Large intestine (tissue), 3 donors: ENCODE results near the gene TRIM56. TPM values are rescaled to one million over a fixed set of nuclear protein-coding genes. Genes with fewer than 3 reads are reported as not detected.
"Not testable (repeated sequence)": the region's sequence is repeated elsewhere in the genome, so short reads cannot be mapped to it uniquely, and the experiment has no call there.

ENCODE experiments used
- DNase-seq, 2 donors: peaks; one replicate each; pipeline versions ENCODE4 v3.0.0 to v3.0.0-alpha.2; 2013
- H3K27ac ChIP-seq: one replicate; pipeline ENCODE4 v1.5.1; 2013; ENCODE audit warnings: low read length
- H3K27me3 ChIP-seq: 2 replicates; pipeline ENCODE4 v1.6.1; 2013; ENCODE audit warnings: low read length; ENCODE audit not compliant: control insufficient read depth, insufficient read depth
- H3K36me3 ChIP-seq: 2 replicates; pipeline ENCODE4 v1.6.1; 2013; ENCODE audit warnings: low read length; ENCODE audit not compliant: control insufficient read depth, insufficient read depth
- H3K4me1 ChIP-seq: one replicate; pipeline ENCODE4 v1.6.1; 2013; ENCODE audit warnings: low read length; ENCODE audit not compliant: control insufficient read depth, insufficient read depth
- H3K4me3 ChIP-seq: one replicate; pipeline ENCODE4 v1.5.1; 2013; ENCODE audit warnings: low read length
- H3K9me3 ChIP-seq: one replicate; pipeline ENCODE4 v1.6.1; 2013; ENCODE audit warnings: mild to moderate bottlenecking, low read depth, low read length, moderate library complexity; ENCODE audit not compliant: control insufficient read depth
- WGBS: methylation state at CpG from one replicate; pipeline ENCODE4 v1.1.5; 2013; ENCODE audit warnings: low lambda C conversion rate; ENCODE audit not compliant: insufficient coverage; 5-methylcytosine and 5-hydroxymethylcytosine counted together
- polyA plus RNA-seq: library from polyadenylated mRNA; unstranded; fragments of 120-200 nt; gene quantifications from one replicate; pipeline ENCODE4 v1.2.1, GENCODE V29; 2013

TRIM56 gene
- polyA plus RNA-seq, 1 donor, result 25.6 TPM

GRCh38 chr7:101099969-101100781, 14.9 kb downstream of the TRIM56 start:
- peak; percentile 66 to 74 for DNase-seq
- H3K4me3 ChIP-seq, result no peak overlapping the region
- no peaks in the 10 kb centered on the region for H3K36me3 ChIP-seq
- H3K27me3 ChIP-seq, result peaks cover 8% of the 10 kb centered on the region
- peaks cover 4% of the 10 kb centered on the region for H3K4me1 ChIP-seq
- no peak overlapping the region for H3K27ac ChIP-seq
- WGBS, result no CpG with 5 or more reads among the region's 26 CpGs
- no peaks in the 10 kb centered on the region for H3K9me3 ChIP-seq

DNA sequence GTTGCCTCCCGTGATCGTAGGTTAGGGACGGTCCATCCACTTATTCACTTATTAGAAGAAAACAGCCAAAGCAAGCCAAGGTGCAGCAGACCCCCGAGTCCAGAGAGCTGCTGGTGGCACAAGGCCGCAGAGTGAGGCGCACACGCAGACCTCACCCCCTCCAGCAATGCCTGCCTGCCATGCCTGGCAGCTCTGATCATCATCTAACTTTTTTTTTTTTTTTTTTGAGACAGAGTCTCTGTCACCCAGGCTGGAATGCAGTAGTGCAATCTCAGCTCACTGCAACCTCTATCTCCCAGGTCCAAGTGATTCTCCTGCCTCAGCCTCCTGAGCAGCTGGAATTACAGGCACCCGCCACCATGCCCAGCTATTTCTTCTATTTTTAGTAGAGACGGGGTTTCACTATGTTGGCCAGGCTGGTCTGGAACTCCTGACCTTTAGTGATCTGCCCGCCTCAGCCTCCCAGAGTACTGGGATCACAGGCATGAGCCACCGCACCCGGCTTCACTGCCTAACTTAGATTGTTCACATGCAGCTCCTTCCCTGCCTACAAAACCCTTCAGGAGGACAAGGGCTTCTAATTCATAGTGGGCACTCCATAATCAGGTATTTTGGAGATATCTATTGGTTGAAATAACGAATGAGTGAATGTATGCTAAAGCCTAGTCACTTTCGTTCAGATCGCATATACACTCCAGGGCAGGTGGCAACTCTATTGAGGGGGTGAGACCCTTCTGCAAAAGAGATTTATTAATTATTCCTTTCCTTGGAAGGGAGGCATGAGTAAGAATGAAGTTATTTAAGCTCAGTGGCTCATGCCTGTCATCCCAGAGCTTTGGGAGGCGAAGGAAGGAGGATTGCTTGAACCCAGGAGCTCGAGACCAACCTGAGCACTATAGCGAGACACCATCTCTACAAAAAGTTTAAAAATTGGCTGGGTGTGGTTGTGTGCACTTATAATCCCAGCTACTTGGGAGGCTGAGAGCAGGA, 15.9 kb downstream of the TRIM56 start:
- no peaks in the 10 kb centered on the region for H3K9me3 ChIP-seq
- WGBS, result no CpG with 5 or more reads among the region's 18 CpGs

DNA sequence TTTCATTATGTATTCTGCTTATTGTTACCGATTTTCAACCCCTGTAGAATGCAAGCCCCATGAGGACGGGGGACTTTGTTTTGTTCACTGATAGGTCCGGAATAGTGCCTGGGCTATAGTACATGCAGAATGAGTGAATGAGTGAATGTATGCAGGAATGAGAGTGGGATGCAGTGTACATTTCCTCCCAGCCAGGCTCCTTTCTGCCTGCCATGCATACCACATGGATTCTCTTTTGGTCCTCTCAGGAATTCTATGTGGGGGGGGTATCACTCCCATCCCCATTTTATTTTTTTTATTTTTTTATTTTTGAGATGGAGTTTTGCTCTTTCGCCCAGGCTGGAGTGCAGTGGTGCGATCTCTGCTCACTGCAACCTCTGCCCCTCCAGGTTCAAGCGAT, 16.7 kb downstream of the TRIM56 start:
- H3K27ac ChIP-seq, result no peak overlapping the region
- no peak for DNase-seq
- no peaks in the 10 kb centered on the region for H3K9me3 ChIP-seq
- peaks cover 8% of the 10 kb centered on the region for H3K27me3 ChIP-seq
- no peaks in the 10 kb centered on the region for H3K36me3 ChIP-seq
- 100% methylated on average over 1 of the region's 6 CpGs for WGBS
- H3K4me1 ChIP-seq, result peaks cover 4% of the 10 kb centered on the region
- no peak overlapping the region for H3K4me3 ChIP-seq

More for the DNA sequence above, 15.9 kb downstream of the TRIM56 start:
- Histone ChIP-seq H3K36me3 (no peaks in the 10 kb centered on the region), H3K4me1 (peaks cover 4% of the 10 kb centered on the region), H3K27me3 (peaks cover 8% of the 10 kb centered on the region), H3K4me3 (no peak overlapping the region), H3K27ac (no peak overlapping the region)
- no peak for DNase-seq

- H3K9me3 ChIP-seq, H3K4me3 ChIP-seq, DNase-seq, H3K36me3 ChIP-seq, H3K27me3 ChIP-seq, H3K27ac ChIP-seq, H3K4me1 ChIP-seq: not testable (repeated sequence)
- WGBS, result no CpG with 5 or more reads among the region's 10 CpGs
Measured at GRCh38 chr7:101103701-101104100, 18.4 kb downstream of the TRIM56 start.

DNA sequence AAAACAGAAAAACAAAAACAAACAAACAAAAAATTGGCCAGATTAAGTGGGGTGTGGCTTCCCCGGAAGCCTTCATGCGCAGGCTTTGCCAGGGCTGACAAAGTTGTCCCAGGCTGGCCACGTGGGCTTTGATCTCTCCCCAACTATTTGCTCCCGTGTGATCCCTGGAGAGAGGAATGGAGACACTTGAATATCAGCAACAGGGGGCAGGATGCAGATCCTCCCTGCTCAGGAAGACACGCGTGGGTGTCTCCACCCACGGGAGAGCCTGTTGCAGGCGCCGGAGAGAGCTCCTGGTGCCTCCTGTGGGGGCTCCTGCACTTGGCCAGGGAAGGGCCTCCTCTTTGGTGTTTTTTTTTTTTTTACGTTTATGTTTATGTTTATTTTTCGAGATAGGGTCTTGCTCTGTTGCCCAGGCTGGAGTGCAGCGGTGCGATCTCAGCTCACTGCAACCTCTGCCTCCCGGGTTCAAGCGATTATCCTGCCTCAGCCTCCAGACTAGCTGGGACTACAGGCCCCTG, 19.0 kb downstream of the TRIM56 start:
- Histone ChIP-seq H3K9me3 (no peaks in the 10 kb centered on the region), H3K27me3 (peaks cover 8% of the 10 kb centered on the region), H3K27ac (no peak overlapping the region), H3K4me1 (peaks cover 4% of the 10 kb centered on the region), H3K4me3 (no peak overlapping the region), H3K36me3 (no peaks in the 10 kb centered on the region)
- no peak for DNase-seq
- no CpG with 5 or more reads among the region's 15 CpGs for WGBS

DNA sequence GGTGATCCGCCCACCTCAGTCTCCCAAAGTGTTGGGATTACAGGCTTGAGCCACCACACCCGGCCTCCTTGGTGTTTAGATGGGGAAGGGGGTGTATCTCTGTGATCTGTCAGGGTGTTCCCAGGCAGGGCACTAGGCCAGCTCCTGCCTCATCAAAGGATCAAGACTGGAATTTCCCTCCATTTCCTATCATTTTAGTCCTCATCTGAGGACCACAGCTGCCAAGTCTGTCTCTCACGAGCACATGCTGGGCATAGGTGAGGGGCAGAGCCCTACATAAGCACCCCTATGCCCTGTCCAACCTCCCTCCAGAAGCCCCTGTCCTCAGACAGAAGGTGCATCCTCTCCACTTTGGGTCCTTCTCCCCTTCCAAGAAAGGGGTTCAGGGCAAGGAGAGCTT, 19.5 kb downstream of the TRIM56 start:
- no peak overlapping the region for H3K27ac ChIP-seq
- H3K9me3 ChIP-seq, result no peaks in the 10 kb centered on the region
- peaks cover 8% of the 10 kb centered on the region for H3K27me3 ChIP-seq
- peaks cover 4% of the 10 kb centered on the region for H3K4me1 ChIP-seq
- H3K36me3 ChIP-seq, result no peaks in the 10 kb centered on the region
- DNase-seq, result no peak
- WGBS, result no CpG with 5 or more reads among the region's 3 CpGs
- no peak overlapping the region for H3K4me3 ChIP-seq

GRCh38 chr7:101105248-101105647, 20.0 kb downstream of the TRIM56 start:
- H3K4me3 ChIP-seq, H3K27ac ChIP-seq: not testable (repeated sequence)
- no CpG with 5 or more reads among the region's 5 CpGs for WGBS

DNA sequence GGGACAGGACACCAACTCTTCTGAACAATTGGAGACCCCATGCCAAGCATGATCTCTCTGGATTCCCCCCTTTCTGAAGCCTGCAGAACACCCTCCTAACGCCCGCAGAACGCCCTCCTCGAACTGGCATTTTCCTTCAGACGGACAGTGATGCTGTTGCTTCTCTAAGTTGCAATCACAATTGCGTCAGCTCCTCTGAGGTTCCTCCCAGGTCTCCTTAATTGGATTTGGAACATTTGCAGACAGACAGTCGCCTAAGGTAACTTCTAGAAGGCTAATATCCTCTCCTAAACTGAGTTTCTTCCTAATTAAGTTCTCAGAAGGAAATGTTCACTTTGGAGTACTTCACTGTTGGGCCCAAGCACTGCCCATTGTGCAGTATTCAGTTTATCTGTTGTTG, 21.1 kb downstream of the TRIM56 start:
- Histone ChIP-seq H3K27me3 (no peaks in the 10 kb centered on the region), H3K36me3 (no peaks in the 10 kb centered on the region), H3K4me1 (peaks cover 4% of the 10 kb centered on the region), H3K4me3 (no peak overlapping the region), H3K9me3 (no peaks in the 10 kb centered on the region), H3K27ac (no peak overlapping the region)
- no peak for DNase-seq
- no CpG with 5 or more reads among the region's 7 CpGs for WGBS

More at GRCh38 chr7:101105248-101105647, 20.0 kb downstream of the TRIM56 start:
- H3K4me1 ChIP-seq, DNase-seq, H3K36me3 ChIP-seq, H3K9me3 ChIP-seq, H3K27me3 ChIP-seq: not testable (repeated sequence)

DNA sequence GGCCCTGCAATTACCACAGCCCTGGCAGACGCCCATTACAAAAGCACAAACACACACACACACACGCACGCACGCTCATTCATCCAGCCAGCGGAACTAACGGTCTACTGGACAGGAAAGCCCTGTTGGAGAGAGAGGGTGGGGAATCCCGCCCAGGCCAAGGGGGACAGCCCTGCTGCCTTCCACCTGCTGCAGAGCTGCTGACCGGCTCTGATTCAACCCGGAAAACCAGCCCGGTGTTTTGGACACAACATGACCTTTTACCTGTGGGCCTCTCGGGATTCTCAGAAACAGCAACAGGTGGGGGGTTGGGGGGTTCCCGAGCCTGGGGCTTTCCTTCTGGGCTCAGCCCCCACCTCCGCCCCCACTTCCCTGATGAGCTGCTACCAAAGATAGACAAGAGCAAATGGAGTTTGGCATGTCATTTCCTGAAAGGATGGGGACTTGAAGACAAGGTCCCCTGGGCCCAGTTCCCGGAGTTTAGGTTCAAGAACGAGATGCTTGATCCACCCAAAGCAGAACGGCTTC, 23.1 kb downstream of the TRIM56 start:
- H3K4me3 ChIP-seq, result no peak overlapping the region
- DNase-seq, result no peak
- H3K4me1 ChIP-seq, result no peaks in the 10 kb centered on the region
- no peaks in the 10 kb centered on the region for H3K9me3 ChIP-seq
- H3K27ac ChIP-seq, result no peak overlapping the region
- no peaks in the 10 kb centered on the region for H3K36me3 ChIP-seq
- no peaks in the 10 kb centered on the region for H3K27me3 ChIP-seq
- WGBS, result no CpG with 5 or more reads among the region's 16 CpGs

DNA sequence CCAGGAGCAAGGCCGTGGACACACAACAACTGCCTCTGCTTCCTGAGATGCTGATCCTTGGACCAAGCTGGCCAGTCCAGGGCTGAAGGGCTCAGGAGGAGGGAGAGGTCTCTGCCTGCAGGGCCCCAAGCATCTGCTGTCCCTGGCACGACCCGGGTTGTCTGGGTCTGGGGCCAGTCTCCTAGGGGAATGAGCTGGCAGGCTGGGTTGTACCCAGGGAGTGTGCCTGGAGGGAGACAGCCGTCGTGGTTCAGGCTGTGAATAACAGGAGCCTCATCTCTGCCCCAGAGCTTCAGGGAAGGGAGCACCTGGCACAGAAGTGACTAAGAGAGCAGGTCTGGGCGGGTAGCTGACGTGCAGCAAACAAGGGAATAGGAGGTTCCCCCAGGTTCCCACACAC, 23.7 kb downstream of the TRIM56 start:
- DNase-seq, result no peak
- Histone ChIP-seq H3K9me3 (no peaks in the 10 kb centered on the region), H3K36me3 (no peaks in the 10 kb centered on the region), H3K27me3 (no peaks in the 10 kb centered on the region), H3K4me1 (no peaks in the 10 kb centered on the region), H3K4me3 (no peak overlapping the region), H3K27ac (no peak overlapping the region)
- WGBS, result no CpG with 5 or more reads among the region's 7 CpGs
